ENCODE measurements around the gene IRGQ.

IRGQ gene

GRCh38 chr19:43575156-43575950, 20.6 kb downstream of the IRGQ start, which contains the start of the genes PINLYP and XRCC1:
PINLYP (plus strand) TSS chr19:43575801; CDS start chr19:43577192, 1,391 bp downstream.
XRCC1 (minus strand) TSS chr19:43575527; CDS start chr19:43575458, 69 bp downstream.
- peak; percentile 95 for FAIRE-seq
- DNase-seq (ENCODE audit: insufficient read length, low spot score), result peak; percentile 97

GRCh38 chr19:43574424-43575155, 21.3 kb downstream of the IRGQ start:
- no peak for DNase-seq (ENCODE audit: insufficient read length, low spot score)
- no peak for FAIRE-seq

- FAIRE-seq, result no peak
Measured at GRCh38 chr19:43572171-43572588, 23.8 kb downstream of the IRGQ start.

DNA sequence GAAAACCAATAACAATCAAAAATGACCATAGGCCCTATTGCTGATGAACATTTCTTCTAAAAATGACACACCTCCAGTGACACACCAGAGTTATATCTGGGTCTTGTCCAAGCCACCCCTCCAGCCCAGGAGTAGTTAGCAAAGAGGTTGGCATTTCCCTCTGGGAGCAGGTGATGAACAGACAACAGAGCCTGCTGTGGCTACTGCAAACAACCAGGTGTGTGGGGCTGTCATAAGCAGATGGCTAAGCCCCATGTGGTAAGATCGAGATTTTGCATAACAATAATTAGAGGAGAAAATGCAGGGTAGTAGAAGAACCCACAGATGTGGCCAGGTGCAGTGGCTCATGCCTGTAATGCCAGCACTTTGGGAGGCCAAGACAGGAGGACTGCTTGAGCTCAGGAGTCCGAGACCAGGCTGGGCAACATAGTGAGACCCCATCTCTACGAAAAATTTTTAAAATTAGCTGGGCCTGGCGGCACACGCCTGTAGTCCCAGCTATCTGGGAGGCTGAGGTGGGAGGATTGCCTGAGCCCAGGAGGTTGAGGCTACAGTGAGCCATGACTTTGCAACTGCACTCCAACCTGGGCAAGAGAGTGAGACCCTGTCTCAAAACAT, 25.7 kb downstream of the IRGQ start:
- DNase-seq (ENCODE audit: insufficient read length, low spot score), result no peak
- FAIRE-seq, result no peak

More at GRCh38 chr19:43572171-43572588, 23.8 kb downstream of the IRGQ start:
- DNase-seq (ENCODE audit: insufficient read length, low spot score), result no peak

DNA sequence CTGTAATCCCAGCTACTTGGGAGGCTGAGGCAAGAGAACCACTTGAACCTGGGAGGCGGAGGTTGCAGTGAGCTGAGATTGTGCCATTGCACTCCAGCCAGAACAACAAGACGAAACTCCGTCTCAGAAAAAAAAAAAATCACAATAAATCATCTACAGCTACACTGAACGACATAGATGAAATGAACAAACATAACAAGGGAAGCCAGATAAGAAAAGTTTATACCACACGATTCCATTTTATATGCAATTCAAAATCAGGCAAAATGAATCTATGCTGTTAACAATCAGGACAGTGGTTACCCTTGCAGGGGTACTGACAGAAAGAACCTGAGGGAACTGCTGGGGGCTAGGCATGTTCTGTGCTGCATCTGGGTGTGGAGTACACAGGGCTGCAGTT, 26.3 kb downstream of the IRGQ start:
- DNase-seq (ENCODE audit: insufficient read length, low spot score), result no peak
- FAIRE-seq, result no peak

DNA sequence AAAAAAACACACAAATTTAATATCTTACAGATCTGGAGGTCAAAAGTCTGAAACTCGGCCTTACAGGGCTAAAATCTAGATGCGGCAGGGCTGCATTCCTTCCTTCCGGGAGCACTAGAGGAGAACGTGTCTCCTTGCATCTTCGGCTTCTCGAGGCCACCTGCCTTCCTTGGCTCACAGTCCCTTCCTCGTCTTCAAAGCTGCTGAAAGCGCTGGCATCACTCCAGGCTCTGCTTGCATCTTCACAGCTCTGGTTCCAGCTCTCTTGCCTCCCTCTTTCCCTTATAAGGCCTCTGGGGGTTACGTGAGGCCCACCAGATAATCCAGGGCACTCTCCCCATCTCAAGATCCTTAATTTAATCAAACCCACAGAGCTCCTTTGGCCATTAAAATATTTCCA, 31.1 kb downstream of the IRGQ start:
- no peak for FAIRE-seq
- DNase-seq (ENCODE audit: insufficient read length, low spot score), result no peak

DNA sequence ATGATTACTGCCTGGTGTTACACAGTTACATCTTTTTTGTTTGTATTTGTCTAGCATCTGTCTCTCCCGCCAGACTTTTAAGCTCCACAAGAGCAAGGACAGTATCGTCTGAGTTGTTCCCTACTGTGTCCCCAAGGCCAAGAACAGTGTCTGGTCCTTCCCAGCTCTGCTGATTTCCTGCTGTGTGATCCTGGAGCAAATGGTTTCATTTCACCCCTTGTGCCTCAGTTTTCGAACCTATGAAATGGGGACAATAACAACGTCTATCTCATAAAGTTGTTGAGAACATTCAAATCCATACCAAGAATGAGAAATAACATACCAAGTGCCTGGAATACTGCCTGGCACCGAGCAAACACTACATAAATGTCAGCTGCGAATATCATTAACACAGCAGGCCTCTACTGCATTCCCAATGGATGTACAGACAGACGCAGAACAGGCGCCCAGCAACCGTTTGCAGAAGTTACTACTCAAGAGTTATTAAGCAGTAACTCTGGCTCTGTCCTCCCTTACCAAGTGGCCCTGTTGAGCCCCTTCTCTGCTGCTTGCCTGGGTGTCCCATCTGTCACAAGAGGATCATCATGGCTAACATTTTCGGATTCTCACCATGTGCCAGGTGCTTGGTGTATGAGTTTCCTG, 32.0 kb downstream of the IRGQ start:
- DNase-seq (ENCODE audit: insufficient read length, low spot score), result no peak
- peak; percentile 13 for FAIRE-seq

DNA sequence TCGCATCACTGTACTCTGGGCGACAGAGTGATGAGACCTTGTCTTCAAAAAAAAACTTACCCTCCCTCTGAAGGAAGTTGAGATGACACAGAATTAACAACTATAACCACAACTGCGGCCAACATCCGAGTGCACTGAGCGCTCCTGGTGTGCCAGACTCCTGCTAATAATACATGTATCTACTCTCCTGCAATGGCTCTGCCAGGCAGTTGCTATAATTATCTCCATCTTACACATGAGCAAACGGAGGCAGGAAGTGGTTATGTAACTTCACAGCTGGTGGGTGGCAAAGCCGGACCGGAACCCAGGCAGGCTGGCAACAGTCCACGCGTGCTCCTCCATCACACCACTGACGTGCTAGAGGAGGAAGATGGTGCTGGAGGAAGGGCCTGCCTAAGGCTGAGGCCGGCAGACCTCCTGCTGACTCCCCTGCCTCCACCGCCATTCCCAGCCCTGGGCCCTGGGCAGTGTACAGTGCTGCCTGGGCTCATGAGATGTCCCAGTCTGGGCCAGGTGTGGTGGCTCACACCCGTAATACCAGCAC, 33.2 kb downstream of the IRGQ start:
- DNase-seq (ENCODE audit: insufficient read length, low spot score), result peak; percentile 33
- peak; percentile 88 for FAIRE-seq

DNA sequence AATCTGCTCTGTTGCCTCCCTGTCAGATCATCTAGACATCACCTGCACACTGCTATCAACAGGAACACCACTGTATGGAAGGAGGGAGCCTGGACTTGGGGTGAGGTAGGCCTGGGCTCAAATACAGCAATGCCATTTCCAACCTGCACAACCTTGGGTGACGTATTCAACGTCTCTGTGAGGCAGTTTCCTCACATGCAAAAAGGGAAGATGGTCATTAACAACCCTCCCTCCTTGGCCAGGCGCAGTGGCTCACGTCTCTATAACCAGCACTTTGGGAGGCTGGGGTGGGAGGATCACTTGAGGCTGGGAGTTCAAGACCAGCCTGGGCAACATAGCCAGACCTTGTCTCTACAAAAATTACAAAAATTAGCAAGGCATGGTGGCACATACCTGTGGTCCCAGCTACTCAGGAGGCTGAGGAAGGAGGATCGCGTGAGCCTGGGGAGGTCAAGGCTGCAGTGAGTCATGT, 33.7 kb downstream of the IRGQ start:
- DNase-seq (ENCODE audit: insufficient read length, low spot score) (no peak), FAIRE-seq (no peak)

GRCh38 chr19:43561139-43561970, 34.6 kb downstream of the IRGQ start:
- no peak for DNase-seq (ENCODE audit: insufficient read length, low spot score)
- no peak for FAIRE-seq

GRCh38 chr19:43560687-43561086, 35.2 kb downstream of the IRGQ start:
- DNase-seq (ENCODE audit: insufficient read length, low spot score) (peak; percentile 43), FAIRE-seq (peak; percentile 20)

GRCh38 chr19:43555185-43555770, 40.7 kb downstream of the IRGQ start:
- DNase-seq (ENCODE audit: insufficient read length, low spot score) (peak; percentile 66), FAIRE-seq (peak; percentile 67)

- DNase-seq (ENCODE audit: insufficient read length, low spot score) (no peak), FAIRE-seq (no peak)
Measured at GRCh38 chr19:43554317-43554895, 41.5 kb downstream of the IRGQ start.

DNA sequence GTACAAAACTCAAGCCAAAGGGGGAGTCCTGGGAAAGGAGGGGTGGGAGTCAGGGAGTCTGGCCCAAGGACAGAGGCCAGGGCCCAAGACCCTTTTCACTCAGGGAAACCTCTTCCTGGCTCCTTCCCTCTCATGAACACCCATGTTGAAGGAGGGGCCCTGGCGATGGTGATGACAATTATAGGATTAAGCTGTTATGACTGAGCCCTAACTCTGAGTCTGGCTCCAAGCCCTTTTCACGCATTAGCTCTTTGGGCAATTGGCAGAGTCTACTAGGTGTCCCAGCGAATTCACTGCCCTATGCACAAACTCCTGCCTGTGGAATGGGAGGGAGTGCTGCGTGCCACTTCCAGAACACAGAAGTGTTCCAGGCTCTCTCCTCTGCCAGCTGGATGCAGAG, 42.3 kb downstream of the IRGQ start:
- FAIRE-seq, result no peak

DNA sequence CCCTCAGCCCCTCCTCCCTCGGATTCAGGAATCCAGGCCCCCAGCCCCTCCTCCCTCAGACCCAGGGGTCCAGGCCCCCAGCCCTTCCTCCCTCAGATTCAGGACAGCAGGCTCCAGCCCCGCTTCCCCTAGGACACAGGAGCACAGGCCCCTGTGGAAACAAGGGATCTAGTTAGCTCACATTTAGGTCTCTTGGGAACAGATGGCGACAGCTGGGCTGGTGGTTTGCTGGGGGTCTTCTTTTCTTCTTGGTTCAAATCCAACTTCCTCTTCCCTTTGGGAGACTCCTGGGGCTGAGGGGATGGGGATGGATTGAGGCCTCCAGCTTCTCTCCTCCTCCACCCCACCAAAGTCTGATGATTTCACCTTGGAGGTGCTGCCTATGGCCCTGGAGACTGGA, 43.3 kb downstream of the IRGQ start:
- DNase-seq (ENCODE audit: insufficient read length, low spot score), result no peak
- no peak for FAIRE-seq

More for the DNA sequence above, 42.3 kb downstream of the IRGQ start:
- no peak for DNase-seq (ENCODE audit: insufficient read length, low spot score)

- no peak for FAIRE-seq
- no peak for DNase-seq (ENCODE audit: insufficient read length, low spot score)
Measured at GRCh38 chr19:43552198-43552450, 43.8 kb downstream of the IRGQ start.

DNA sequence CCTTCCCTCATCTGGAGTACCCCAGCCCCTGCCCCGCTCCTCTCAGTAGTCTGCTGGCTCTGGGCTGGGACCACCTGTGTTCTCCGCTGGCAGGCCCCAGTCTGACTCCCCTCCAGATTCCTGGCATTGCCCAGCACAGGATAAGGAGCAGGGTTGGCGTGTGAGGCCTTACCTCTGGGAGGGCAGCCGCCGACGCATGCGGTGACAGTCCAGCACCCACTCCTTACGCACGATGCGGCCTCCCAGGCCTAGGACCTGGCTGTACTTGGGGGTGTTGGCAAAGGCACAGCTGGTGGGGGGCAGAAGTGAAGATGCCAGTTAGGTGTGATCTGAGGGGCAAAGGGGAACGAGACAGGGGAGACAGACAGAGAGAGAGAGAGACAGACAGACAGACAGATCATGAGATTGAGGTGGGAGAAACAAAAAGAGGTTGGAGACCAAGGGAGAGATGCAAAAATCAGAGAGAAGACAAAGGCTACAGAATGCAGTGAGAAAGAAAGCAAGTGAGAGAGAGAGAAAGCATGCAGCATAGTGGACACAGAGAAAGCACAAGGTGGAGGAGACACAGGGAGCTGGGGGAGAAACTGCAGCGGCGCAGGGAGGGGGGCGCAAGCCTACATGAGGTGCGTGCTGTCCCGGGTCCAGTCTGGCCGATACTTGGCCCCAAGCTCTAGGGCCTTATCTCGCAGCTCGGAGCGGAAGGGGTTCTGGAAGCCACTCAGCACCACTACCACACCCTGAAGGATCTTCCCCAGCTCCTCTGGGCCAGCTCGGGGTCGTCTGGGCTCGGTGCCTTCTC, 44.3 kb downstream of the IRGQ start:
- no peak for FAIRE-seq
- DNase-seq (ENCODE audit: insufficient read length, low spot score), result no peak

GRCh38 chr19:43548706-43549105, 47.2 kb downstream of the IRGQ start:
- DNase-seq (ENCODE audit: insufficient read length, low spot score) (no peak), FAIRE-seq (no peak)

All from HTR-8/SVneo (cell line).